PC-9 (cell line): ENCODE results near the gene ARPC4. TPM values are rescaled to one million over a fixed set of nuclear protein-coding genes. Genes with fewer than 3 reads are reported as not detected.

Experiments used
- BruUV-seq: library from RNA; stranded (reverse); fragments of 400-500 nt; replicated peaks from 2 replicates; lab custom pipeline; 2021; lab: Mats Ljungman, UMichigan
- CTCF ChIA-PET: fragments of 300-600 bp; sonication (Branson Sonifier 250); formaldehyde crosslinking; loops from one replicate; lab custom pipeline; 2022; ENCODE audit warnings: antibody characterized with exemption; lab: Charles Lee
- POLR2A ChIA-PET: fragments of 300-600 bp; sonication (Branson Sonifier 250); formaldehyde crosslinking; loops from one replicate; lab custom pipeline; 2022; ENCODE audit warnings: antibody characterized with exemption; ENCODE audit not compliant: unreplicated experiment; lab: Charles Lee
- DNase-seq, 2 experiments: peaks; one replicate each; pipeline versions ENCODE4 v3.0.0 to v3.0.0-alpha.2; 2015 to 2022; ENCODE audit warnings: mixed read lengths in 1 of 2
- H2AFZ ChIP-seq: fragments of 200-600 bp; sonication (generic); 2 replicates; pipeline ENCODE4 v1.8.1; 2017; ENCODE audit warnings: antibody characterized with exemption
- H3F3A ChIP-seq: fragments of 200-600 bp; sonication (generic); 2 replicates; pipeline ENCODE4 v1.8.1; 2017; ENCODE audit warnings: antibody characterized with exemption, mild to moderate bottlenecking, low read depth; ENCODE audit not compliant: insufficient read depth
- H3K27ac ChIP-seq: fragments of 200-600 bp; sonication (generic); 2 replicates; pipeline ENCODE4 v1.6.1; 2016; ENCODE audit warnings: mixed run types
- H3K27me3 ChIP-seq: fragments of 200-600 bp; sonication (generic); 2 replicates; pipeline ENCODE4 v1.6.1; 2016; ENCODE audit warnings: low read depth, mixed run types; ENCODE audit not compliant: insufficient read depth
- H3K36me3 ChIP-seq: fragments of 200-600 bp; sonication (generic); 2 replicates; pipeline ENCODE4 v1.6.1; 2016; ENCODE audit warnings: low read depth, mixed run types
- H3K4me1 ChIP-seq: fragments of 200-600 bp; sonication (generic); replicated peaks from 2 replicates; pipeline ENCODE4 v1.6.1; 2016; ENCODE audit warnings: mixed run types; ENCODE audit not compliant: insufficient read depth
- H3K4me2 ChIP-seq: fragments of 200-600 bp; sonication (generic); 2 replicates; pipeline ENCODE4 v1.6.1; 2017; ENCODE audit warnings: mixed run types
- H3K4me3 ChIP-seq: fragments of 200-600 bp; sonication (generic); 2 replicates; pipeline ENCODE4 v1.6.1; 2016; ENCODE audit warnings: mixed run types
- H3K79me2 ChIP-seq: fragments of 200-600 bp; sonication (generic); 2 replicates; pipeline ENCODE4 v1.6.1; 2017; ENCODE audit warnings: low read depth, mixed run types
- H3K9me2 ChIP-seq: fragments of 200-600 bp; sonication (generic); 2 replicates; pipeline ENCODE4 v1.8.1; 2017; ENCODE audit warnings: mild to moderate bottlenecking; ENCODE audit not compliant: insufficient read depth
- H3K9me3 ChIP-seq: fragments of 200-600 bp; sonication (generic); 2 replicates; pipeline ENCODE4 v1.8.1; 2016; ENCODE audit warnings: low read depth; ENCODE audit not compliant: insufficient read depth
- H4K20me1 ChIP-seq: fragments of 200-600 bp; sonication (generic); 2 replicates; pipeline ENCODE4 v1.8.1; 2017; ENCODE audit not compliant: insufficient read depth
- CTCF ChIP-seq: fragments of 200-600 bp; sonication (generic); conservative IDR thresholded peaks from 2 replicates; pipeline ENCODE4 v1.6.1; 2017; ENCODE audit warnings: mixed run types, antibody characterized with exemption, mild to moderate bottlenecking, moderate library complexity
- EZH2 ChIP-seq: fragments of 200-600 bp; sonication (generic); IDR thresholded peaks from 2 replicates; pipeline ENCODE4 v1.8.0; 2017; ENCODE audit warnings: antibody characterized with exemption, low read depth
- intact Hi-C: fragments of 100-400 bp; cut with micrococcal nuclease; formaldehyde crosslinking; loops from one replicate; pipeline ENCODE4 v1.10.0; 2022; ENCODE audit not compliant: unreplicated experiment
- total RNA-seq: library from RNA; stranded (reverse); gene quantifications from 2 replicates; pipeline ENCODE4 v1.2.3, GENCODE V29; 2021

ARPC4 gene
- total RNA-seq, 1 experiment from 2014 or later, result 127 TPM

- H3K4me3 ChIP-seq, result no peak overlapping the region
- H3K27ac ChIP-seq, result no peak overlapping the region
- no peaks in the 10 kb centered on the region for H3K36me3 ChIP-seq
- no peak overlapping the region for H3K4me2 ChIP-seq
- H3K9me2 ChIP-seq, result no peaks in the 10 kb centered on the region
- no peaks in the 10 kb centered on the region for H3K27me3 ChIP-seq
- no peaks in the 10 kb centered on the region for H3K79me2 ChIP-seq
- no TSS peak for BruUV-seq
- TF ChIP-seq EZH2, result no peak
- TF ChIP-seq CTCF, result no peak
- ChIA-PET CTCF (no interaction called here), POLR2A (no interaction called here)
- intact Hi-C loops, result no loop called here
- H2AFZ ChIP-seq, result no peak overlapping the region
- no peaks in the 10 kb centered on the region for H3K4me1 ChIP-seq
- H3K9me3 ChIP-seq, result no peaks in the 10 kb centered on the region
- no peaks in the 10 kb centered on the region; the same call in 1 of the 2 replicates for H3F3A ChIP-seq
- no peak for DNase-seq
- no peaks in the 10 kb centered on the region for H4K20me1 ChIP-seq
These were observed 23.1 kb downstream of the ARPC4 start for GRCh38 chr3:9815986-9816385.

- no TSS peak for BruUV-seq
- POLR2A ChIA-PET, result no interaction called here
- H3K4me3 ChIP-seq, result no peak overlapping the region
These were observed 24.6 kb downstream of the ARPC4 start for GRCh38 chr3:9817436-9817835.

GRCh38 chr3:9818666-9819335 lies 25.9 kb downstream of the ARPC4 start:
- Histone ChIP-seq H3K9me3 (no peaks in the 10 kb centered on the region), H3K4me2 (no peak overlapping the region), H4K20me1 (no peaks in the 10 kb centered on the region), H3K36me3 (no peaks in the 10 kb centered on the region), H3K27ac (no peak overlapping the region), H3K9me2 (no peaks in the 10 kb centered on the region), H3K4me3 (no peak overlapping the region), H3K27me3 (no peaks in the 10 kb centered on the region), H3K4me1 (no peaks in the 10 kb centered on the region), H2AFZ (no peak overlapping the region), H3F3A (no peaks in the 10 kb centered on the region), H3K79me2 (no peaks in the 10 kb centered on the region)
- DNase-seq, result no peak
- POLR2A ChIA-PET, result no interaction called here
- CTCF ChIA-PET, result no interaction called here
- BruUV-seq, result no TSS peak
- intact Hi-C loops, result no loop called here
- TF ChIP-seq EZH2, result no peak
- no peak for TF ChIP-seq CTCF

More at GRCh38 chr3:9817436-9817835, 24.6 kb downstream of the ARPC4 start:
- intact Hi-C loops, result no loop called here
- no peaks in the 10 kb centered on the region for H3K27me3 ChIP-seq
- no peak overlapping the region for H3K27ac ChIP-seq
- H3K79me2 ChIP-seq, result no peaks in the 10 kb centered on the region
- no peak for DNase-seq
- no peaks in the 10 kb centered on the region; the same call in 1 of the 2 replicates for H3F3A ChIP-seq
- CTCF ChIA-PET, result no interaction called here
- no peaks in the 10 kb centered on the region for H3K9me3 ChIP-seq
- no peak for TF ChIP-seq CTCF
- TF ChIP-seq EZH2, result no peak
- no peaks in the 10 kb centered on the region for H4K20me1 ChIP-seq
- no peaks in the 10 kb centered on the region for H3K4me1 ChIP-seq
- no peaks in the 10 kb centered on the region for H3K9me2 ChIP-seq
- no peaks in the 10 kb centered on the region for H3K36me3 ChIP-seq
- no peak overlapping the region for H3K4me2 ChIP-seq
- H2AFZ ChIP-seq, result no peak overlapping the region
